AG09309 (cell line): ENCODE results near the gene GTF3C5.
"Not testable (repeated sequence)": the region's sequence is repeated elsewhere in the genome, so short reads cannot be mapped to it uniquely, and the experiment has no call there.

Experiments used
- DNase-seq: peaks from one replicate; pipeline ENCODE4 v3.0.0-alpha.2; 2010; ENCODE audit warnings: low read depth
- H3K4me3 ChIP-seq: 2 replicates; pipeline ENCODE4 v1.5.1; 2011; ENCODE audit warnings: mild to moderate bottlenecking, low read depth, low read length, moderate library complexity; ENCODE audit not compliant: control insufficient read depth
- CTCF ChIP-seq: IDR thresholded peaks from 2 replicates; pipeline ENCODE4 v1.5.1; 2011; ENCODE audit warnings: mild to moderate bottlenecking, low read depth, low read length, inconsistent platforms; ENCODE audit not compliant: insufficient read depth, control insufficient read depth; ENCODE audit errors: missing control alignments

The GTF3C5 gene

GRCh38 chr9:133090752-133091385, 60.1 kb downstream of the GTF3C5 start:
- no peak for DNase-seq
- no peak overlapping the region for H3K4me3 ChIP-seq
- TF ChIP-seq CTCF = no peak

- not testable (repeated sequence) for DNase-seq, H3K4me3 ChIP-seq
Measured at GRCh38 chr9:133094351-133094750, 63.6 kb downstream of the GTF3C5 start.

DNA sequence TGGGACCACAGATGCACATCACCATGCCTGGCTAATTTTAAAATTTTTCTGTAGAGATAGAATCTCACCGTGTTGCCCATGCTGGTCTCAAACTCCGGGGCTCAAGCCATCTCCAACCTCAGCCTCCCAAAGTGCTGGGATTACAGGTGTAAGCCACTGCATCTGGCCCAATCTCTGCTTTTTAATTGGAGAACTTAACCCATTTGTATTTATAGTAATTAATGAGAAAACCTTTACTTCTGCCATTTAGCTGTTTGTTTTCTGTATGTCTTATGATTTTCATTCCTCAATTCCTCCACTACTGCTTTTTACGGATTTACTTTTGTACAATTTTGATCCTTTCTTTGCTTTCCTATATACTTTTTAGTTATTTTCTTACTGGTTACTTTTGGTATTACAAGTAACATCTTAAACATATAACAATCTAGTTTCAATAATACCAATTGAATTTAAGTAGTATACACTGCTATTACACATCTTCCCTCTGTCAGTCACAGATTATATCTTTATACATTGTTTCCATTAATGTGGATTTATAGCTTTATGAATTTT, 64.1 kb downstream of the GTF3C5 start:
- H3K4me3 ChIP-seq = no peak overlapping the region
- no peak for DNase-seq
- TF ChIP-seq CTCF = no peak

DNA sequence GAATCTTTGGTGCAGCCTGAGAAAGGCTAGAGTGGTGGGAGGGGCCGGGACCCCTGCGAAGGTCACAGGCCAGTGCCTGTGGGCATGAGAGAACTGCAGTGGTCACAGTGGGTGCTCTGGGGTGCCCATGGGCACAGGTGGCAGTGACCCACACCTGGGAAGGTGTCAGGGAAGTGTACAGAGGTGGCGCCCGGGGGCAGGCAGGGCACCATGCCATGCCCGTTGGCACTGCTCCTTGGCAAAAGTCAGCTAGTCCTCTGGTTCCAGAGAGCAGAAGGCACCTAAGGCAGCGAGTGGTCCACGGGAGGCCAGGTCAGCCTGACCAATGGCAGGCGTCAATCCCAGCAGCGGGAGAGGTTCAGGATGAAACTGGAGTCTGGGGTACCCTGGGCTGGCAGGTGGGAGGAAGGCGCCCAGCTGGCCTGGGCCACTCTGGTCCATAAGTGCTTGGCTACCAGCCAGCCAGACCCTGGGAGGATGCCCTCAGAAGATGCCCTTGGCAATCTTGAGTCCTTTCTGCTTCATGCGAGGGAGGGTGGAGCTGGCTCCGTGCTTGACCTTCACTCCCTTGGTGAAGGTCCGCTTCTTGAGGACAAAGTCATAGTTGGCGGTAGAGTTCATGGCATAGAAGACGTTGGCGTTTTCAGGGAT, 67.4 kb downstream of the GTF3C5 start:
- no peak for DNase-seq
- no peak overlapping the region for H3K4me3 ChIP-seq
- no peak for TF ChIP-seq CTCF

- DNase-seq = no peak
- H3K4me3 ChIP-seq = no peak overlapping the region
- no peak for TF ChIP-seq CTCF
Measured at GRCh38 chr9:133098871-133099270, 68.1 kb downstream of the GTF3C5 start.

GRCh38 chr9:133099726-133100505, 69.1 kb downstream of the GTF3C5 start:
- no peak for TF ChIP-seq CTCF
- no peak overlapping the region for H3K4me3 ChIP-seq
- no peak for DNase-seq

DNA sequence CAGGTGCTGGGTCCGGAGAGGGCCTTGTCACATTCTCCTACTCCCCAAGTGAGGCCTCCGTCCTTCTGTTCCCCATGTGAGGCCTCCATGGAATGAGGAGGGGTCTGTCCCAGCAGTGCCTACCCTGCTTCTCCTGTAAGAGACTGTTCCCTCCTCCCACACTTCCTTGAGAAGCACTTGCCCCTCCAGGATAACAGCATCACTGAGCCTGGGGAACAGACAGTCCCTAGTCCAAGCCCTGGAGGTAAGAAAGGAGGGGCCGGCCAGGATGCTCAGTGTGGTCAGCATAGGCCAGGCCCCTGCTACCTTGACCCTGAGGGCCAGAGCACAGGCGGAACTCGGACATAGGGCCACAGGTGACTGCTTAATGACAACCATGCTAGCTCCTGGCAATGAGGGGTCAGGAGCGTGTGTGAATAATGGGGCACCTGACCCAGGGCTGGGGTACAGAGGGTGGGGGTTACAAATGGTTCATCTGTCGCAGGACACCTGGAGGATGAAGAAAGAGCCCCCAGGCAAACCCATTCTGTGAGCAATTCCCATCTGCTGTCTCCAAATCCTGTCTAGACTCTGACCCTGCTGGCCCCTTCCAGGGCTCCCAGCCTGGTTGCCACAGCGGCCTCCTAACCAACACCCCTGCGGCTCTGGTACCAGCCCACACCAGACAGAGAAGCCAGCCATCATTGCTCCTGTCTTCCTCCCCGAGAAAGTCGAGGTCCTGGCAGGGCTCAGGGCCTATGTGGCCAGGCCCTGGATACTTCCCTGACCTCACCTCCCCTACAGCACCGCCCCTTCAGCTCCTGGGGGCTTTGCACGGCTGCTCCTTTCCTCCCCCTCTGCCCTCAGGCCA, 69.9 kb downstream of the GTF3C5 start:
- DNase-seq = no peak
- TF ChIP-seq CTCF = no peak
- H3K4me3 ChIP-seq = no peak overlapping the region
